ENCODE data around the gene BICC1.

Gene BICC1

DNA sequence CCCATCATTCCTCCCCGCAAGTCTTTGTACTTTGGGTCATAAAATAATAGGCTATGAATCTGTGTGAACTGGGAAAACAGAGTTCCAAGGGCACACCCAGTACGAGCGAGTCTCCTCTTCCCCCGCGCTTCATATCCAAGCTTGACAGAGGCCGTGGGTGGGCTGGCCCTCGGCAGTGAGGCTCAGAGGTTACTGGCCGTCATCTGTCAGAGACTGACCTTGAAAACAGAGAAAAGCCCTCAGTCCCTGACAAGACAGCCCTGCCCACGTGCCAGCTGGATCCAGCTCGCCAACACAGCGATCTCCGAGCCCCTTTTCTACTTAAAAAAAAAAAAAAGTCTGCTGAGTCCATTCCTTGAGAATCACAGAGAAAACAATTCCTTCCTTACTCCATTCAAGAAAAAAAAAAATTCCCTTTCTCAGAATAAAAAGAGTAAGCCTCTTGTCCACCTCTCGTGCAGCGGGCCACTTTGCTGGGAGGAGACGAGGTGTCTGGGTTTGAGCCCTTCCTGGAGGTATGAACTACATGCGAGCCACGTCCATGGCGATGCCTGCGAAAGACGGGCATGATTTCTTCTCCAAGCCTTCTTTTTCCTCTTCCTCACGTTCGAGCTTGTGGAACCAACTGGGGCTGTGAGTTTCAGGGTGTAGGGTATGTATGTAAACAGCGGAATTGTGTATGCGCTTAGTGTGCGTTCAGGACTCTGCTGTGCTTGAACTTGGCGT is 744 bp upstream of the BICC1 start:
- Histone ChIP-seq H3K27me3 (ENCODE audit: insufficient read depth, low read length, poor library complexity, severe bottlenecking) (no peaks in the 10 kb centered on the region), H3K36me3 (ENCODE audit: insufficient read depth, low read length) (no peaks in the 10 kb centered on the region), H3K4me1 (ENCODE audit: insufficient read depth, low read length, poor library complexity, severe bottlenecking) (no peaks in the 10 kb centered on the region), H2AFZ (ENCODE audit: low read length) (no peak overlapping the region), H3K4me3 (ENCODE audit: low read length, poor library complexity, severe bottlenecking) (no peak overlapping the region), H3K9me2 (replicated peaks; ENCODE audit: low read depth, low read length) (no peaks in the 10 kb centered on the region), H4K20me1 (ENCODE audit: insufficient read depth, low read length, poor library complexity, severe bottlenecking) (no peaks in the 10 kb centered on the region), H3K79me2 (ENCODE audit: insufficient read depth, low read length) (no peaks in the 10 kb centered on the region), H3K9me3 (ENCODE audit: insufficient read depth, low read depth, low read length) (no peaks in the 10 kb centered on the region), H3K9ac (ENCODE audit: low read depth, low read length, poor library complexity, severe bottlenecking) (no peak overlapping the region), H3K4me2 (ENCODE audit: low read depth, low read length, poor library complexity, severe bottlenecking) (no peak overlapping the region), H3F3A (ENCODE audit: low read depth) (no peaks in the 10 kb centered on the region)
- TF ChIP-seq EZH2phosphoT487 (IDR thresholded peaks at IDR 0.05; ENCODE audit: borderline replicate concordance), result no peak
- TF ChIP-seq, protein P1, sequence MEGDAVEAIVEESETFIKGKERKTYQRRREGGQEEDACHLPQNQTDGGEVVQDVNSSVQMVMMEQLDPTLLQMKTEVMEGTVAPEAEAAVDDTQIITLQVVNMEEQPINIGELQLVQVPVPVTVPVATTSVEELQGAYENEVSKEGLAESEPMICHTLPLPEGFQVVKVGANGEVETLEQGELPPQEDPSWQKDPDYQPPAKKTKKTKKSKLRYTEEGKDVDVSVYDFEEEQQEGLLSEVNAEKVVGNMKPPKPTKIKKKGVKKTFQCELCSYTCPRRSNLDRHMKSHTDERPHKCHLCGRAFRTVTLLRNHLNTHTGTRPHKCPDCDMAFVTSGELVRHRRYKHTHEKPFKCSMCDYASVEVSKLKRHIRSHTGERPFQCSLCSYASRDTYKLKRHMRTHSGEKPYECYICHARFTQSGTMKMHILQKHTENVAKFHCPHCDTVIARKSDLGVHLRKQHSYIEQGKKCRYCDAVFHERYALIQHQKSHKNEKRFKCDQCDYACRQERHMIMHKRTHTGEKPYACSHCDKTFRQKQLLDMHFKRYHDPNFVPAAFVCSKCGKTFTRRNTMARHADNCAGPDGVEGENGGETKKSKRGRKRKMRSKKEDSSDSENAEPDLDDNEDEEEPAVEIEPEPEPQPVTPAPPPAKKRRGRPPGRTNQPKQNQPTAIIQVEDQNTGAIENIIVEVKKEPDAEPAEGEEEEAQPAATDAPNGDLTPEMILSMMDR (conservative IDR thresholded peaks at IDR 0.05; ENCODE audit: low read length), result no peak

DNA sequence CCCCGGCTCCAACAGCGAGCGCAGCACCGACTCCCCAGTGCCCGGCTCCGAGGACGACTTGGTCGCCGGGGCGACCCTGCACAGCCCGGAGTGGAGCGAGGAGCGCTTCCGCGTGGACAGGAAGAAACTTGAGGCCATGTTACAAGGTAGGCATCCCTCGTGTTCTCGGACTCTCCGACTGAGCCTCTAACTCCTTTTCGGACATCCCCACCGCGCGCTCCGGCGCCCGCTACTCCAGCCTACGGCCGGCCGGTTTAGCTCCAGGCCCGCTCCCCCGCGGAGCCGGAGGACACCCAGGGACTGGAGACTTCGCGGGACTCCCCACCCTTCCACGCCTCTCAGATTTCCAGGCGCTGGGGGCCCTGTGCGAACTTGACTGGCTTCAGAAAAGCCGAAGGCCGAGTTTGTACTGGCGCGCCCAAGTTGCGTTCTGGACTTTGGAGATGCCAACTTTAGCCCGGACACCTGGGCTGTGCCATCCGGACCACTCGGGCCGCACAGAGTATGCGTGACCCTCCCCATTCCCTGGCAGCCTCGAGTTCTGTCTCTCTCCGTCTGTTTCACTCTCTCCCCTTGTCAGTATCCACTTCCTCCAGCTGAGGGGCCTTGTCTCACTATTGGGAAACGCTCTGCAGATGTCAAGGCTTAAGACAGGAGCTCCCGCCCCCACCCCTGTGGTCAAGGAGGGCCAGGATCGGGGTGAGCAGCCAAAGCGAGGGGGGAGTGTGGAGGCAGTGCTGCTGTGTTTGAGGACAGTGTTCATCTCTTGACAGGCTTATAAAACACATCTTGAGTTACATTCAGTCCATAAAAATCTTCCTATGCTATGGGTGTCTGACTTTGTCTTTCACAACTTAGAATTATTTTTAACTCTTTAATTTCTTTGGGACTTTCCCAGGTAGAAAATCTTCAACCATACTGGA is 777 bp downstream of the BICC1 start:
- no peak overlapping the region for H3K4me3 ChIP-seq (ENCODE audit: low read length, poor library complexity, severe bottlenecking)
- no peaks in the 10 kb centered on the region for H3K79me2 ChIP-seq (ENCODE audit: insufficient read depth, low read length)
- H3K4me2 ChIP-seq (ENCODE audit: low read depth, low read length, poor library complexity, severe bottlenecking), result no peak overlapping the region
- H2AFZ ChIP-seq (ENCODE audit: low read length), result 0 out of 2 replicates have a peak overlapping the region, but pooled peaks have one; percentile 54
- no peaks in the 10 kb centered on the region for H3K4me1 ChIP-seq (ENCODE audit: insufficient read depth, low read length, poor library complexity, severe bottlenecking)
- no peaks in the 10 kb centered on the region for H3K36me3 ChIP-seq (ENCODE audit: insufficient read depth, low read length)
- no peaks in the 10 kb centered on the region for H3K9me3 ChIP-seq (ENCODE audit: insufficient read depth, low read depth, low read length)
- no peaks in the 10 kb centered on the region for H3F3A ChIP-seq (ENCODE audit: low read depth)
- no peak for TF ChIP-seq EZH2phosphoT487 (IDR thresholded peaks at IDR 0.05; ENCODE audit: borderline replicate concordance)
- TF ChIP-seq, protein P1 (conservative IDR thresholded peaks at IDR 0.05; ENCODE audit: low read length), result no peak
- no peaks in the 10 kb centered on the region for H3K27me3 ChIP-seq (ENCODE audit: insufficient read depth, low read length, poor library complexity, severe bottlenecking)
- no peaks in the 10 kb centered on the region for H3K9me2 ChIP-seq (replicated peaks; ENCODE audit: low read depth, low read length)
- no peak overlapping the region for H3K9ac ChIP-seq (ENCODE audit: low read depth, low read length, poor library complexity, severe bottlenecking)
- H4K20me1 ChIP-seq (ENCODE audit: insufficient read depth, low read length, poor library complexity, severe bottlenecking), result no peaks in the 10 kb centered on the region

DNA sequence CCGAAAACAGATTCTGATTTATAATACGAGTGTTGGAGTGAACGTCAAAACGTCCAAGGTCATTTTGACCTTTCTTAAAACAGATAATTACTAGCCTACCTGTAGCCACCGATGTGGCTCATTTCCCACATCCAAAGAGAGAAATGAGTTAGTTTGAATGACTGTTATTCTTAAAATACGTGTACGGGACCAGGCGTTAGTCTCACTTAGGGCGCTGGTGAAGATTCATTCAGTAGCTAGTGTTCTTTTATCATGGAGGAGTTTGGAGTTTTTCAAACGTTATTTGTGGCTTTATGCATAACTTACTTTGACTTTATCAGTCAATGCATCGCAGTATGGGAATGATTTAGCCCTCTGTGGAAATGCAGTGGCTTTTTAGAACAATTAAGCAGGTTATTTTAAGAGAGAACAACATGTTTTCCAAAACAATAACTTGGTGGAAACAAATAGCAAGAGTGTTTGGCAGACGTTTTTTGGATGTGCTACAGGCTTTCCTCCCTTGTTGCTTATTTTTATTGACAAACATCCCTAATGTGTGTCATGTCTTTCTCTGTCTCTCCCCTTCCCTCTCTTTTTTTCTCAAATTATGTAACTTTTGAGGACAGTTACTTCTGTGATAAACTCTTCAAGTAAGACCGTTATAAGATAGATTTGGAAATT is 1.6 kb downstream of the BICC1 start:
- Histone ChIP-seq H3K27me3 (ENCODE audit: insufficient read depth, low read length, poor library complexity, severe bottlenecking) (no peaks in the 10 kb centered on the region), H4K20me1 (ENCODE audit: insufficient read depth, low read length, poor library complexity, severe bottlenecking) (no peaks in the 10 kb centered on the region), H3K9me3 (ENCODE audit: insufficient read depth, low read depth, low read length) (no peaks in the 10 kb centered on the region), H3K4me1 (ENCODE audit: insufficient read depth, low read length, poor library complexity, severe bottlenecking) (no peaks in the 10 kb centered on the region), H3K4me2 (ENCODE audit: low read depth, low read length, poor library complexity, severe bottlenecking) (no peak overlapping the region), H3K79me2 (ENCODE audit: insufficient read depth, low read length) (no peaks in the 10 kb centered on the region), H3K9ac (ENCODE audit: low read depth, low read length, poor library complexity, severe bottlenecking) (no peak overlapping the region), H2AFZ (ENCODE audit: low read length) (0 out of 2 replicates have a peak overlapping the region, but pooled peaks have one; percentile 54), H3K9me2 (replicated peaks; ENCODE audit: low read depth, low read length) (no peaks in the 10 kb centered on the region), H3F3A (ENCODE audit: low read depth) (no peaks in the 10 kb centered on the region), H3K4me3 (ENCODE audit: low read length, poor library complexity, severe bottlenecking) (no peak overlapping the region), H3K36me3 (ENCODE audit: insufficient read depth, low read length) (no peaks in the 10 kb centered on the region)
- no peak for TF ChIP-seq EZH2phosphoT487 (IDR thresholded peaks at IDR 0.05; ENCODE audit: borderline replicate concordance)
- TF ChIP-seq, protein P1 (conservative IDR thresholded peaks at IDR 0.05; ENCODE audit: low read length), result no peak
